OCI-LY1 (cell line): Measurements from ENCODE around the gene DKK3.
A peak's percentile ranks its signal among the peaks of the same experiment; 100 is the strongest.

ENCODE experiments used
- H2AFZ ChIP-seq: fragments of 200-600 bp; sonication (generic), shearing (Covaris generic); 2 replicates; pipeline ENCODE4 v1.6.0; 2014; ENCODE audit warnings: antibody characterized with exemption, mild to moderate bottlenecking, low read length
- H3F3A ChIP-seq: fragments of 200-600 bp; sonication (generic), shearing (Covaris generic); 2 replicates; pipeline ENCODE4 v1.6.0; 2014; ENCODE audit warnings: mild to moderate bottlenecking, antibody characterized with exemption, low read length, moderate library complexity; ENCODE audit not compliant: insufficient read depth
- H3K27ac ChIP-seq: fragments of 200-600 bp; sonication (generic); 2 replicates; pipeline ENCODE4 v1.5.1; 2014; ENCODE audit warnings: low read length, mixed run types, mild to moderate bottlenecking, low read depth; ENCODE audit not compliant: poor library complexity, severe bottlenecking
- H3K27me3 ChIP-seq: fragments of 200-600 bp; sonication (generic); 2 replicates; pipeline ENCODE4 v1.6.0; 2014; ENCODE audit warnings: antibody characterized with exemption, mild to moderate bottlenecking, low read length, moderate library complexity; ENCODE audit not compliant: insufficient read depth
- H3K36me3 ChIP-seq: fragments of 200-600 bp; sonication (generic); 2 replicates; pipeline ENCODE4 v1.6.1; 2014; ENCODE audit warnings: mild to moderate bottlenecking, antibody characterized with exemption, low read length, moderate library complexity, mixed read lengths; ENCODE audit not compliant: insufficient read depth
- H3K4me1 ChIP-seq: fragments of 200-600 bp; sonication (generic); 2 replicates; pipeline ENCODE4 v1.5.1; 2014; ENCODE audit warnings: mild to moderate bottlenecking, low read length, moderate library complexity; ENCODE audit not compliant: insufficient read depth, severe bottlenecking
- H3K4me2 ChIP-seq: fragments of 200-600 bp; sonication (generic), shearing (Covaris generic); 2 replicates; pipeline ENCODE4 v1.6.1; 2014; ENCODE audit warnings: low read length
- H3K4me3 ChIP-seq: fragments of 200-600 bp; sonication (generic); 2 replicates; pipeline ENCODE4 v1.5.1; 2014; ENCODE audit warnings: low read length, low read depth, mild to moderate bottlenecking, mixed read lengths; ENCODE audit not compliant: poor library complexity, severe bottlenecking
- H3K79me2 ChIP-seq: fragments of 200-600 bp; shearing (Covaris generic); 2 replicates; pipeline ENCODE4 v1.6.1; 2016; ENCODE audit warnings: mixed run types, low read length, mixed read lengths; ENCODE audit not compliant: insufficient read depth
- H3K9ac ChIP-seq: fragments of 200-600 bp; sonication (generic), shearing (Covaris generic); 2 replicates; pipeline ENCODE4 v1.6.1; 2014; ENCODE audit warnings: mild to moderate bottlenecking, low read length, mixed read lengths
- H3K9me2 ChIP-seq: fragments of 200-600 bp; sonication (generic), shearing (Covaris generic); 2 replicates; pipeline ENCODE4 v1.6.1; 2014; ENCODE audit warnings: low read depth, mild to moderate bottlenecking, low read length, mixed read lengths
- H3K9me3 ChIP-seq: fragments of 200-600 bp; shearing (Covaris generic); 2 replicates; pipeline ENCODE4 v1.6.1; 2014; ENCODE audit warnings: low read length, mixed read lengths
- H4K20me1 ChIP-seq: fragments of 200-600 bp; sonication (generic), shearing (Covaris generic); 2 replicates; pipeline ENCODE4 v1.6.0; 2016; ENCODE audit warnings: mild to moderate bottlenecking, low read length; ENCODE audit not compliant: insufficient read depth
- CTCF ChIP-seq: fragments of 200-600 bp; sonication (generic), shearing (Covaris generic); IDR thresholded peaks from 2 replicates; pipeline ENCODE4 v1.5.1; 2017; ENCODE audit warnings: mild to moderate bottlenecking, antibody characterized with exemption, low read length, moderate library complexity, mixed read lengths
- EZH2 ChIP-seq: fragments of 200-600 bp; sonication (generic), shearing (Covaris generic); IDR thresholded peaks from 2 replicates; pipeline ENCODE4 v1.8.0; 2017; ENCODE audit warnings: borderline replicate concordance, mixed run types, mild to moderate bottlenecking, antibody characterized with exemption, low read length, moderate library complexity, mixed read lengths

The DKK3 gene

GRCh38 chr11:11968511-11969280 lies 39.7 kb downstream of the DKK3 start:
- H3K9me2 ChIP-seq = no peaks in the 10 kb centered on the region
- no peak overlapping the region for H3K9ac ChIP-seq
- no peak overlapping the region for H3K27ac ChIP-seq

GRCh38 chr11:11967669-11968510 lies 40.5 kb downstream of the DKK3 start:
- H3K79me2 ChIP-seq = no peaks in the 10 kb centered on the region
- H2AFZ ChIP-seq = no peak overlapping the region
- H3K4me1 ChIP-seq = no peaks in the 10 kb centered on the region
- H3K27me3 ChIP-seq = 0 out of 2 replicates have a peak, but pooled peaks cover 8% of the 10 kb centered on the region
- no peaks in the 10 kb centered on the region for H3F3A ChIP-seq
- H4K20me1 ChIP-seq = no peaks in the 10 kb centered on the region
- no peaks in the 10 kb centered on the region for H3K36me3 ChIP-seq
- H3K27ac ChIP-seq = no peak overlapping the region
- no peak overlapping the region for H3K9ac ChIP-seq
- H3K9me3 ChIP-seq = no peaks in the 10 kb centered on the region
- no peak overlapping the region for H3K4me3 ChIP-seq
- no peak overlapping the region for H3K4me2 ChIP-seq
- no peaks in the 10 kb centered on the region for H3K9me2 ChIP-seq
- TF ChIP-seq EZH2 (no peak), CTCF (no peak)

More at GRCh38 chr11:11968511-11969280, 39.7 kb downstream of the DKK3 start:
- H4K20me1 ChIP-seq = no peaks in the 10 kb centered on the region
- H3K79me2 ChIP-seq = no peaks in the 10 kb centered on the region
- no peak overlapping the region for H3K4me3 ChIP-seq
- no peaks in the 10 kb centered on the region for H3F3A ChIP-seq
- 0 out of 2 replicates have a peak, but pooled peaks cover 8% of the 10 kb centered on the region for H3K27me3 ChIP-seq
- H3K36me3 ChIP-seq = no peaks in the 10 kb centered on the region
- H2AFZ ChIP-seq = no peak overlapping the region
- H3K4me2 ChIP-seq = no peak overlapping the region
- no peaks in the 10 kb centered on the region for H3K4me1 ChIP-seq
- no peaks in the 10 kb centered on the region for H3K9me3 ChIP-seq
- no peak for TF ChIP-seq CTCF
- TF ChIP-seq EZH2 = no peak

GRCh38 chr11:11966826-11967668 lies 41.4 kb downstream of the DKK3 start:
- H3K79me2 ChIP-seq = no peaks in the 10 kb centered on the region
- no peaks in the 10 kb centered on the region for H4K20me1 ChIP-seq
- no peak overlapping the region for H3K4me3 ChIP-seq
- no peak overlapping the region for H3K27ac ChIP-seq
- H3K36me3 ChIP-seq = no peaks in the 10 kb centered on the region
- 0 out of 2 replicates have a peak, but pooled peaks cover 8% of the 10 kb centered on the region for H3K27me3 ChIP-seq
- H3K9ac ChIP-seq = no peak overlapping the region
- H3K9me2 ChIP-seq = no peaks in the 10 kb centered on the region
- no peaks in the 10 kb centered on the region for H3F3A ChIP-seq
- no peaks in the 10 kb centered on the region for H3K9me3 ChIP-seq
- H2AFZ ChIP-seq = no peak overlapping the region
- H3K4me1 ChIP-seq = no peaks in the 10 kb centered on the region
- H3K4me2 ChIP-seq = no peak overlapping the region
- TF ChIP-seq EZH2 (no peak), CTCF (peak; percentile 68)
